ENCODE measurements around the gene NACC2.
"Not testable (repeated sequence)": the region's sequence is repeated elsewhere in the genome, so short reads cannot be mapped to it uniquely, and the experiment has no call there.

Gene NACC2

DNA sequence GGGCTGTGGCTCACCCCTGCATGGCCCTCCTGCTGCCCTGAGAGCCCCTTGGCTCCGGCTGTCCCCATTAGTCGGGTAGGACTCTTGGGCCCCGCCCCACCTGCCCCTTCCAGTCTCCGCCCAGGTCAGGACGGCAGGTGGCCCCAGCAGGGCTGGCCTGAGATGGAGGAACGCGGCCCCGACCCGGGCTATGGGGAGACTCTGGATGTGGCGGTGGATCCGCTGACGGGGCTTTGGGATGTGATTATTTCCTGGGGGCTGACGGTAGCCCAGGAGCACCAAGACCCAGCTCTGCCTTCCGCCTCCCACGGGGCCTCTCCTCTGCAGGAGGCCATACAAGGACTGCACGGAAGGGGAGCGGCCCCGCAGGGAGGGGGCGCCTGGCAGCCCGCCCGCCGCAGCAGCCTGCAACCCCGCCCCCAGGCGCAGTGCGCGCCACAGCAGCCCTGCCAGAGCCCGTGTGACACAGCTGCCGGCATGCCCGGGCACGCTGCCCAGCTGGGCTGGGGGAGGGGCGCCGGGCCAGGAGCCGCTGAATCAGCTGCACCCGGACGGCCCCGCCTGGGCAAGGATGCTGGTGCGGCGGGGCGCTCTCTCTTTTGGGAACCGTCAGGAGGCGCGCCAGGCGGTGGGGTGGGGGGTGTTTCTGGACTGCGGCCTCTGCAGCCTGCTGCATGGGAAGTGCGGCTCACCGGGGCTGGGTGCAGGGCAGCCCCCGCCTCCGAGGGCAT lies 14.4 kb upstream of the NACC2 start:
- peak; percentile 94 for DNase-seq

DNA sequence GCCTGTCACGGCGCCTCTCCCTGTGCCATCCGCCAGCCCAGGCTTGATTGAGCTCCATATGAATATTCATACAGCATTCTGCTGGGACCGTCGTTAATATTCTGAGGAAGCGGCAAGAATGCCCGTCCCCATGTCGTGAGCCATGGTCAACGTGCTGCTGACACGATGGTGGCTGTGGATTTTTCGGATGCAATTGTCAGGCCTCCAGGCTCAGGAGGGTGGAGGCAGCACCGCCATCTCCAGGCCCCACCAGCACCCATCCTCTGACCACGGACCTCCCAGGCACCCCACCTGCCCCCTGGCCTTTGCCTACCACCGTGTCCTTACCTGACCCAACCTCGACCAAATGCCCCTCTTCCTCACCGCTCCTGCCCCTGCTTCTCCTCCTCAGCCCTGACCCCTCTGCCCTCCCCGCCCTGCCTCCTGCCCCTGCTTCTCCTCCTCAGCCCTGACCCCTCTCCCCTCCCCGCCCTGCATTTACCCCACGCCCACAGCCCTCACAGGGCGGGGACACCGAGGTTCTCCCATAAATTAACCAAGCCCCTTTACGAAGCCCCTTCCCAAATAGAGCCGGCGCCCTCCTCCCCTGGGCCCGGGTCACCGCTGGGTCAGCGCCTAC lies 13.7 kb upstream of the NACC2 start:
- no peak for DNase-seq

DNA sequence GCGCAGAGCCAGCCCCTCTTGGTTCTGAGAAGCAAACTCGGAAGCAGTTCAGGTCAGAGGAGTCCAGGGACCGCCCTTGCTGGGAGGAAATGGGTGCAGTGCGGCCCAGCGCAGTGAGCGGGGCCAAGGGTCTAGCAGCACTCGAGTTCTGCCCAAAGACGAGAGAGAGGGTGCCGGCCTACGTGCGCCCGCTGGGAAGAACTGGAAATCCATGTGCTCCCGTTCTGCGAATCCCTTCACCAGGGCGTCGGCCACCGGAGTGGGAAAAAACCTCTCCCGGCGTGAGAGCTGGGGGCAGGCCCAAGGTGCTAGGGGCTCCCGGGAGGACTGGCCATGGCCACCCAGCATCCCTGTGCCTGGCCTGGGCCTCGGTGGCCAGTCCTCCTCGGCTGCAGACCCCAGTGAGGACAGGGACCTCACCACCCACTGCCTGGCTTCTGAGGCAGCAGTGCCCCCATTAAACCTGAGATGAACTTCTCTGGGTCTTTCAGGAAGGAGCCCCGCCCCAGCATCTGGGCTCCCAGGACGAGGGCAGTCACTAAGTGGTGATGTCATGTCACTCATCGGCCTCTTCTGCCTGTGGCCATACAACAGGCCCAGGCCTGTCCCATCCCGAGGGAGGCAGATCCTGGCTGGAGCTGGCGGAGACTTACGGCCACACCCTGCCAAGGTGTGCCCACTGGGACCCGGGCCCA lies 13.0 kb upstream of the NACC2 start:
- DNase-seq, result no peak

DNA sequence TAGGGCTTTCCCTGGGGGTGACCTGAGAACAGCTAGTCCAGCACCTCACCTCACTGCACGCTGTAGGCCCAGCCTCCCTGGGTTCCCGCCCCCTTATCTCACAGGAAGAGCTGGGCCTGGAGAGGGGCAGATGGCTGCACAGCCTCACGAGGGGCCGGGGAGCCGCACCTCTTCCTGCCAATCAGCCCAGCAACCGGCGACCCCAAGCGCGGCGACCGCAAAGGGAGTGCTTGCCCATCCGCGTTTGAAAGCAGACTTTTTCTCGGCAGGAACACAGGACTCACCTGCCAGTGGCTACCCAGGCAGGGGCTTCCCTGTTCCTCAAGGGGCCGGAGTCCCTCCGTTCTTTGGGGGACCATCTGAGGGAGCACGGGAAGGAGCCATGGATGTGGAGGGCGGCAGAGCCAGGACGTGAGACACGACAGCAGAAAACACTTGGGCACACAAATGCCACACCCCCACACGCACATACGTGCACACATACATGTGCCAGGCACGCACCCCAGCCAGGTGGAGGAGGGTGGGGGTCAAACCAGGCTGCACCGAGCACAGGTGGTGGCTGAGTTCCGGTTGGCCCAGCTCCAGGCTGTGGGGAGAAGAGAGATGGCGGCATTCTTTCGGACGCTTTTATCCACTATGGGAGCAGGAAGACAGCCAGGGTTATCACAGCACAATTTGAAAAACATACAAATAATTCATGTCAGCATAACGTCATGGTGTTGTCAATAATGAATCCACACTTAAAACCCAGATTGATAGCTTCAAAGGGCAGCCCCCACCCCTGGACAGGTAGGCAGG lies 12.3 kb upstream of the NACC2 start:
- peak; percentile 40 for DNase-seq

DNA sequence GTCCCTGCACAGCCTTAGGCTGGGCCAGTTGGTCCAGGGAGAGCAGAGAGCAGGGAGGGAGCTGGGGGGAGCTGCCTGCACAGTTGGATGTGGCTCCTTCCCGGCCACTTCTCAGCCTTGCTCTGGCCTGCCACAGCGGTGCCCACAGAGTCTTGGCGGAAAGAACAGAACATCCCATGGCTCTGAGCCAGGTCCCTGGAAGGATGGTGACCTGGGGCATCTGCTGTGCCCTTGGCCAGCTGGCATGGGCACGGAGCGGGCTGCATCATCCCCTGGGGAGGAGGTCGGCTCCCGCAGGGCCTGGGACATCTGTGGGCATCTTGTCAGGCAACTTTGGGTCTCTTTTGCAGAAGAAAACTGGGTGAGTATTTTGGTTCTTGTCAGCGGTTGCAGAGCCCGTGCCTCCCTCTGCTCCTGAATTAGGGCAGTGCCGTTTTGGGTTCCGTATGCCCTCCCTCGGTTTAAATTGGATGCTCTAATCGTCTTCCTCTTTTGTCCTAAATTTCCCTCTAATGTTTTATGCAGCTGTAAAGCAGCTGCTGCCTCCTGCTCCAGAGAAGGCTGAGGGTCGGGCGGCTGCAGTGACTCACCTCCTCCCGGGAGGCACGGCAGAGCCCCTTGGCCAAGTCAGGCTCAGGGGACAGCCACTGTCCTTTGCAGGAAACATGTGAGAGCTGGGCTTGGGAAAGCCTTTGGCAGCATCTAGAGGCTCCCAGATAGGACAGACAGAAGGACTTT lies 10.5 kb upstream of the NACC2 start:
- DNase-seq, result no peak

DNA sequence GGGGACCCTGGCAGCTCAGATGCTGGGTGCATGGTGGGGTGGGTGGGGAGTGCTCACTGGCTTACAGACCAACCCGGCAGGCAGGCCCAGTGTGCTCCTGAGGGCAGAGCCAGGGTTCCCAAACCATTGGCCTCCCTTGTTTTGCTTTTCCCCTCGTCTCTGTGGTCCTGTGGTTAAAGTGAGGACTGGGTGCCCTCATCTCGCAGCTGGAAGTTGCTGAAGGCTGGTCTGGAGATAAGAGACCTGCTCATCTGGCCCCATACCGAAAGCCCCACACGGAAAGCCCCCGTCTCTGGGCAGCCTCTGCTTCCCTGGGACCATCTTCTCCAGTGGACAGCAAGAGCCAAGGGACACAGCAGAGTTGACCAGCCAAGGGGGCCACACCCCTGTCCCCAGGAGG lies 9.8 kb upstream of the NACC2 start:
- DNase-seq, result no peak

DNA sequence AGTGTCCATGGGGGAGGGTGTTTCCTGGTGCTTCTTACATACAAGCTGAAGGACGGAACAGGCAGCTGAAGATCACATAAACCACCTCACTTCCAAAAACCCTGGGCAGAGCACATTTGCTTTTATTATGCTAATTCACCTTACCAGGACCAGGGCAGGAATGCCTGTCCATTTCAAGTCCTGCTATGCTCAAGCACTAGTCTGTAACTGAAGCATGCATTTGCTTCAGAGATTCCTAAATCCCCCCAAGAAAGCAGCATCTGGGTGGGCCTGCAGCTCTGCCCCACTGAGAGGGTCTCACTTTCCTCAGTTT lies 9.4 kb upstream of the NACC2 start:
- no peak for DNase-seq

DNA sequence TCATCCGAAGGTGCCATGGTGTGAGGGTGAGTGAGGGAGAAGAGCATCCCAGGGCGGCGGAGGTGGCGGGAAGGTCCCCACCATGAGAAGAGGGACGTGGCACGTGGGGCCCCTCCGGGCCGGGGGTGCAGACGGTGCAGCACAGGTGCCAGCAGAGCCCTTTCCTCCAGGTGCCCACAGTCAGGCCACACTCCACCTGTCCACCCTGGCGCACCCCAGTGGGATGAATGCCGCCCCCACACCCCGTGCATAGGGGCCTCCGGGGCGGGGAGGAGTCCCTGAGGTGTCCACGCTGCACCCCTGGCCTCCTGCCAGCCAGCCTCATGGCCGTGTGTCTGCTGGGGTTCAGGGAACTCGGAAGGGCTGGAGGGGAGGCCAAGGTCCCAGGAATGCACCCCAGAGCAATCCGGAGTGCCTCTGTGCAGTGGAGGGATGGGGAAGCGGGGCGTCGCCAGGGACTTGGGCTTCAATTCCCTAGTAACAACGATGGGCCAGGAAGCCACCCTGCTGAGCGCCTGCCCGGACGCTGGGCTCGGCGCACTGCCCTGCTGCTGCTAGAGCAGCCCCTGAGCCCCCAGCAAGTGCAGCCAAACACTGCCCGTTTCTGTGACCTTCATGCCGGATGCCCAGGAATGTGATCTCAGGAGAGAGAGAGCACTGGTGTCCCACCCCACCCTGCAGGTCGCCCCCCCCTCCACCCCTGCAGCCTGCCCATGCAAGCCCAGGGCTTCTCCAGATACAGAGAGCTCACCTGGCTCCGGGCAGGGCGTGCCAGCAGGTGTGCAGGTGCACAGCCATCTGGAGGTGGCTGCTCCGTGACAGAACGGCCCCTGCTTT lies 8.8 kb upstream of the NACC2 start:
- DNase-seq, result no peak

DNA sequence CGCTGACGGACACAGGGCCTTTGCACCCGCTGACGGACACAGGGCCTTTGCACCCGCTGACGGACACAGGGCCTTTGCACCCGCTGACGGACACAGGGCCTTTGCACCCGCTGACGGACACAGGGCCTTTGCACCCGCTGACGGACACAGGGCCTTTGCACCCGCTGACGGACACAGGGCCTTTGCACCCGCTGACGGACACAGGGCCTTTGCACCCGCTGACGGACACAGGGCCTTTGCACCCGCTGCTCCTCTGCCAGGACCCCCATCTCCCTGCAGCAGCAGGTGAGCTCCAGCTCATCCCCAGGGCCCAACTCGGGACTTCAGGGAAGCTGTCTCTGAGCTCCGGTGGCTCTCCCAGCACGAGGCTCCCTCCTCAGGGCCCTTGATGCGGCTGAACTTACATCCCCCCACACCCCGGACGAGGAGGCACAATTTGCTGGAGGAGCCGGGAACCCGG lies 6.6 kb upstream of the NACC2 start:
- not testable (repeated sequence) for DNase-seq

DNA sequence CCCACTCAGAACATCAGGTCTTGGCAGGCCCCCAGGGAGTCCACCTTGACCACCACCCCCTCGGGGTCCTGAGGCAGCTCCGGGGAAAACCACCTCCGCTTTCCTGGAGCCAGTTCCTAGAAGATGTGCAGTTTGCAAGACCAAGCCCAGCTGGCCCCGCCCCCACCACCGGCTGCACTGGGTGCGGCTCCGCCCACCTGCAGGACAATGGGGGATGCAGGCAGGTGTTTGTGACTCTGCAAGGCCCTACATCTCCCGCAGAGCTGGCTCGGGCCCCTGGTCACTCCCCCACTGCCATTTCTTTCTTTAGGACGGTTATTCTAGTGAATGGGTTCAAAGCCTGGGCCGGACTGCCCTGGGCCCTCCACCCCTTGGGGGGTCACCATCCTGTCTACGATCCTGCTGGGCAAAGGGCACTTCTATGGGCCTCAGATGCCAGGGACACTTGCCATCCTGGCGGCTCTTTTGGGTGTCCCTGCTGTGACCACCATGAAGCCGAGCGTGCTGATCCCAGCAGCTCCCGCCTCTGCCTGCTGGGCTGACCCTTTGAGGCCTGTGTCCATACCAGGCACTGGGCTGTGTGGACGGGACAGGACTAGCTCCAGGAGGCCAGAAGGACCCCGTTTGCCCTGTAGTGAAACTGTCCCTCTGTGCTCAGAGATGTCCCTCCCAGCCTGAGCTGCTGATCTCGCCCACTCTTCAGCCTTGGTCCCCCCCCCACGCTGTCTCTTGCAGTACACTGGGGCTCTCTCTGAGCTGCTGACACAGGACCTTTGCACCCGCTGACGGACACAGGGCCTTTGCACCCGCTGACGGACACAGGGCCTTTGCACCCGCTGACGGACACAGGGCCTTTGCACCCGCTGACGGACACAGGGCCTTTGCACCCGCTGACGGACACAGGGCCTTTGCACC lies 5.9 kb upstream of the NACC2 start:
- DNase-seq, result no peak

DNA sequence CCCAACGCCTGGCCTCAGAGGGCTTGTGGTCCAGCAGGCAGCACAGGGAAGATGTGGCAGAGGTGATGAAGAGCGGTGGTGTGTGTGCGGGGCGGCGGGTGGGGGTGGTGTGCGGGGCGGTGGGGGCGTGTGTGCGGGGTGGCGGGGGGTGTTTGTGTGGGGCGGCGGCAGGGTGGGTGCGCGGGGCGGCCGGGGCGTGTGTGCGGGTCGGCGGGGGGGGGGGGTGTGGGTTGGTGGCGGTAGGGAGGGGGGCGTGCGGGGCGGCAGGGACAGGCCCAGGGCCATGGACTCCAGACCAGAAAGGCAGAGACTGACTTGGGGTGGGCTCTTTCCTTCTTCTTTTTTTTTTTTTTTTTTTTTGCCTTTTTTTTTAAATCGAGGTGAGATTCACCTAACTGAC lies 4.5 kb upstream of the NACC2 start:
- DNase-seq, result no peak

DNA sequence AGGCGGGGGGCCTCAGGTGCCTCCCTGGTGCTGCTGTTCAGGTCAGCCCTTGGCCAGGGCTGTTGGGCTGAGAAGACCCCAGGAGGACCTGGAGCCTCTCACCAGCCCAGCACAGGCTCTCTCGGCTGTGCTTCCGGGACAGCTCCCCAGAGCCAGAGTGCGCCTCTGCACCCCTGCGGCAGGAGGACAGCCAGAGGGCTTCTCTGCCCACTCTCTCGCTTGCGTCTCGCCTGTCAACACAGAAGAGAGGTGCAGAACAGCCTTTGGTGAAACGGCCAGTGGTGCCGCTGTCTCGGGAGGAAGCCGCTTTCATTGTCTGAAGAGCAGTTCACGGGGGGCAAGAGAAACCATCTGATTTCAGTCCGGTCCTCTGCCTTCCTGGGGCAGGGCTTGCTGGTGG lies 3.8 kb upstream of the NACC2 start:
- DNase-seq, result no peak

DNA sequence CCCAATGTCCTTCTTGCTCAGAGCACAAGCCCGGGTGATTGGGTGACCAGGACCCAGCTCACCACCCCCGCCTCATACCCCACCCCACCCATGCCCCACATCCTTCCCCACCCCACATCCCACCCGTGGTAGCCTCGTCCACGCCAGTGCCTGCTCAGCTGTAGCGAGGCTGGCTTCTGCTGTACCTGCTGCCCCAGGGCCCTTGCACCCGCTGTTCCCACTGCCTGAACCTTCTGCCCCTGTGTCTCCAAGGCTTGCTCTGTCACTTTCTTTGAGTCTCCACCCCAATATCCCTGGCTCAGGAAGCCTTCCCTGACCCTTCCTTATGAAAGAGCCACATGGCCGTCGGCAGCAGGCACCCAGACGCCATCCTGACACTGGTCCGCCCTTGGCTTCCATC lies 3.1 kb upstream of the NACC2 start:
- DNase-seq, result no peak

DNA sequence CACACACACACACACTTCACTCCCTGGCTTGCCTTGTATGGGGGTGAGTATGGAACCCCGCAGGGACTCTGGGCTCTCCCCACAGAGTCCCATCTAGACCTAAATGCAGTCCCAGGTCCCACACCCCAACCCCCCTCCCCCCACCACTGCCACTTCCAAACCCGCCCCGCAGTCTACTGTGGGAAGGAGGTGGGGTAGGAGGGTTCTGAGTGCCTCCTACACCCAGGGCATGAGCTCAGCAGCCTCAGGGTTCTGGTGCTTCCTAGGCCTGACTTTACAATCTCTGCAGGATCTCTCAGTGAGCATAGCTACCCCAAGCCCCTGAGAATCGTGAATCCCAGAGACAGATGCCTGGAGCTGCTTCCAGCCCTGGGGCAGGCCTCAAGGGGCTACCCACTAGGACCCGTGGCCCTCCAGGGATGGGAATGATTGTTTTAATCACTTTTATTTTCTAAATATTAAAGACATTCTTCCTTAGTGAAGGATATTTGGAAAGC lies 1.5 kb upstream of the NACC2 start:
- DNase-seq, result no peak

DNA sequence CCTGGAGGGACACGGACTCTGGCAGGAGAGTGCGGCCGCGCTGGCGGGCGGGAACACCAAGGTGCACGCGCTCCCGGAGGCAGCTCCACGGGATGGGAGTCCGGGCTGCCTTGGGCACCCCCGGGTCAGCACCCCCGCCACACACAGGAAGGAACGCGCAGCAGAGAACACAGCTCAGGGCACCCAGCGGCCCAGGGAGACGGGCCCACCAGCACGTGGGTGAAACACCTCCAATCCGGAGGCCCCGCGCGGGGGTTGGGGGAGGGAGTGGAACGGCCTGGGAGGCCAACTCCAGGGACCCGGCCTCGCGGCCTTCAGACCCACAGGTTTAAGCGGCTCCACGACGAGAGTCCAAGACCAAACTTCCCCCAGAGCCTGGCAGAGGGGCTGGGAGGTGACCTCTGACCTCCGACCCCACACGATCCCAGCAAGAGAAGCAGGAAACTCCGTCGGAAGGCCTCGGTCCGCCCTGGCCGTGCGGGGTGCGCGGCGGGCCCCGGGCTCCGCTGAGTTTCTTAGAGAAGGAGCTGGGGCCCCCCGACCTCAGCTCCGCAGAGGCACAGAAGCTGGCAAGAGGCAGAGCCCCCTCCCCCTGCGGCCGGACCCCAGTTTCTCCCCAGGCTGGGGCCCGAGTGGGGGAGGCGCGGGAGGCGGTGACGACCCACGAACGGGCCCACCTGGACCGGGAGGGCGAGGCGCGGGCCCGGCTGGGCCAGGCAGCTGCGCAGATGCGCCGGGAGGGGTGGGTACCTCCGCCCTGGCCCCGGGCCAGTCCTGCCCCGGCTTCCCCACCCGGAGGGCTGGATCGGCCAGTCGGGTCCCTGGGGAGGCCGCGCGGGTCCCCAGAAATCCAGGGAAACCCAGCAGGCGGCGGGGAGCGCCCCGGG lies 851 bp downstream of the NACC2 start:
- DNase-seq, result peak; percentile 65

DNA sequence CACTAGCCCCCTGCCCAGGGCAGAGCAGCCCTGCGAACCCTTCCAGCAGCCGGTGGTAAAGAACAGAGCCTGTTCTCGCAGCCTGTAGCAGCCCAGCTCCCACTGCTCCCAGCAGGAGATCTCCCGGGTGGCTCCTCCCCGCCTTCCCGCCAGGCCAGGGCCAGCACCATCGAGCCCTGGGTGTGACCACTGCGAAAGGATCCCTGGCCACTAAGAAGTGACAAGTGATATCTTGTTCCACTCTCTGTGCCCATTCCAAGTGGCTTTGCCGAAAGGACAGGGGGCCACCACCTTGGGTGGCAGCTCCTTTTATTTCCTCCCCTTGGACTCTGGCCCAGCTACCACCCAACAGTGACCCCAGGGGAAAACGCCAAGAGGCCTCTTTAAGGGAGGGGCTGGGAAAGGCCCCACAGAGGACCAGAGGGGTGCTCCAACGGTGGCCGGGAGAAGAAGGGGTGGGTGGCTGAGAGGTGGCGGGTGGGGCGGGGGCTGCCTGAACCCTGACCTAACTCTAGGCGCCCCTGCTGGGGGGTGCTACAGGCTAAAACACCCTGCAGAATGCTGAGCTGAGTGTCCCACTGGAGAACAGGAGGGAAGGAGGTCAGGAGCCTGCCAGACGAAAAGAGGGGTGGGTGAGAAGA lies 1.6 kb downstream of the NACC2 start:
- DNase-seq, result no peak

DNA sequence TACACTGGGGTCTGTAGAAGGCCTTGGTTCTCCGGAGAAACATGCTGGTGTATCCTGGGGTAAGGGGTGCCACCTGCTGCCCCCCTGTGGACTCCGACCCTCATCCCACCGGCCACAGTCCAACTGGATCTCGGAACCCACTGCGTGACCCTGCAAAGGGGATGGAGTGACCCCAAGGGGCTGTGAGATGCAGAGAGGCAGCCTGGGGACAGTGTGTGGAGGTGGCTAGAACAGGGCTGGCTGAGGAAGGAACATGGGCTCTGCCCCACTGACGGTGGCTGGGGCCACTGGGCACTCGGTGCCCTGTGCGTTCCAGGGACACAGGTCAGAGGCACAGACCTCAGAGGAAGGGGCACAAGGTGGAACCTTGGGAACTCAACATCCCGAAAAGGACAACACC lies 2.3 kb downstream of the NACC2 start:
- DNase-seq, result no peak

DNA sequence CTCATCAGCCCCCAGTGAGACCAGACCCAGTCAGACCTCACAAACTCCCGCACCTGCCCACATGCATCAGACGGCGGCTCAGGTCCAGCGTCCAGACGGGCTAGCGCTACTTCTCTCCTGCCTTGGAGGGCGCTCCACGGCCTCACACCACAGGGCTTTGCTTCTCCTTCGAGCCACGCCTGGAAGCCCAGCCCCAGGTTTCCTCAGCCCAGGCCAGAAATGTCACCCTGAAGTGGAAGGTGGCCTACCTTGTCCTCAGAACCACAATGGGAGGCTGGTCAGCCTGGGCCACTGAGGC lies 2.8 kb downstream of the NACC2 start:
- DNase-seq, result no peak
